ENCODE data around the gene U2AF1.
"Not testable (repeated sequence)": the region's sequence is repeated elsewhere in the genome, so short reads cannot be mapped to it uniquely, and the experiment has no call there.

U2AF1 gene

GRCh38 chr21:43076023-43076637 lies 31.2 kb downstream of the U2AF1 start:
- DNase-seq: not testable (repeated sequence)

GRCh38 chr21:43075170-43076022 lies 32.0 kb downstream of the U2AF1 start, which contains the start of gene CBS:
CBS (minus strand) TSS chr21:43075835; CDS start chr21:43072193, 3,642 bp downstream.
- DNase-seq: not testable (repeated sequence)

GRCh38 chr21:43074401-43075169 lies 32.8 kb downstream of the U2AF1 start:
- DNase-seq: not testable (repeated sequence)

GRCh38 chr21:43072742-43073141 lies 34.6 kb downstream of the U2AF1 start:
- DNase-seq: not testable (repeated sequence)

- DNase-seq: not testable (repeated sequence)
Observed at GRCh38 chr21:43069682-43070081, 37.7 kb downstream of the U2AF1 start.

GRCh38 chr21:43068065-43068464 lies 39.3 kb downstream of the U2AF1 start:
- not testable (repeated sequence) for DNase-seq

- DNase-seq: peak in 1 of 4 experiments; percentile 0
Observed at GRCh38 chr21:43066690-43067089, 40.7 kb downstream of the U2AF1 start.

GRCh38 chr21:43065991-43066390 lies 41.4 kb downstream of the U2AF1 start:
- not testable (repeated sequence) for DNase-seq

GRCh38 chr21:43064265-43064917 lies 43.0 kb downstream of the U2AF1 start:
- DNase-seq: not testable (repeated sequence)

GRCh38 chr21:43062955-43063664 lies 44.3 kb downstream of the U2AF1 start:
- DNase-seq: not testable (repeated sequence)

- not testable (repeated sequence) for DNase-seq
Observed at GRCh38 chr21:43053112-43053511, 54.3 kb downstream of the U2AF1 start.

GRCh38 chr21:43045876-43046821 lies 61.2 kb downstream of the U2AF1 start:
- not testable (repeated sequence) for DNase-seq

GRCh38 chr21:43045165-43045875 lies 62.0 kb downstream of the U2AF1 start:
- not testable (repeated sequence) for DNase-seq

- not testable (repeated sequence) for DNase-seq
Observed at GRCh38 chr21:43044547-43044946, 62.8 kb downstream of the U2AF1 start.

- not testable (repeated sequence) for DNase-seq
Observed at GRCh38 chr21:43043291-43043690, 64.1 kb downstream of the U2AF1 start.
